ENCODE measurements around the gene WIZ.

The WIZ gene

GRCh38 chr19:15467734-15468214 lies 18.0 kb upstream of the WIZ start:
- DNase-seq (ENCODE audit: low read depth): no peak

- no peak for DNase-seq (ENCODE audit: low read depth)
Measured at GRCh38 chr19:15466851-15467733, 17.3 kb upstream of the WIZ start.

- no peak for DNase-seq (ENCODE audit: low read depth)
Measured at GRCh38 chr19:15464394-15465385, 14.9 kb upstream of the WIZ start, which contains the start of gene RASAL3. RASAL3 (minus strand) TSS chr19:15464544; CDS start chr19:15464358, 186 bp downstream.

DNA sequence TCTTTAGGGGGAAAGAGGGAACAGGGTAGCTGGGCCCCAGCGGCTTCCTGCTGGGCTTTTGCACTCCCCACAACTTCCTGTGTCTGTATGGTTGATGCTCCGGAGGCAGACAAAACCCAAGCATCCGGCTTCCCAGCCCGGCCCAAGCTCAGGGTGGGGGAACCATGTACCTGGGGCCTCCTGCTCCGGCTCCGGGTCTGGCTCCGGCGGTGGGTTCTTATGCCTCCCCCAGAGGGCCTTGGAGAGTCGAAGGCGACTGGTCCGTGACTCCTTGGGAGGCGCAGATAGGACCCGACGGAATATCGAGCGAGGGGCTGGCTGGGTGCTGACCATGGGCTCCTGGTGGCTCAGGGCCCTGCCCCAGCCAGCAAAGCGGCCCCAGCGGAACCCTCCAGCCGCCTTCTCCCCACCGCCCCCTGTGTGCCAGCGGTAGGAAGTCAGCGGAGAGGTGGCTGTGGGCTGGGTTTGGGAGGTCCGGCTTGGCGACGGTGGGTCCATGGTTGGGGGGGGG lies 14.2 kb upstream of the WIZ start:
- DNase-seq (ENCODE audit: low read depth): no peak

DNA sequence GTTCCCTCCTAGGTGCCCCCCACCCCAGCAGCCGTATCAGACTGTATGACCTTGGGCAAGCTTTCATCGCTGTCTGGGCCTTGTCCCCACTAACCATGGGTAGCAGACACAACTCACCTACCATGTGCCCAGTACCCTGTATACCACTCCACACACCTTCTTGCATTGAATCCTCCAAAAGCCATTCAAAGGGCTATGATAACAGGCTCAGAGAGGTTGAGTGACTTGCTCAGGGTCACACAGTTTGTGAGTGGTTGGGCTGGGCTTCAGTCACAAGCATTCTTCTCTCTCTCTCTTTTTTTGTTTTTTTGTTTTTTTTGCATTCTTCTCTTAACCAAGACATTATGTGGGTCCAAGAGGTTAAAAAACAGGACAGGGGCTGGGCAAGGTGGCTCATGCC lies 11.9 kb upstream of the WIZ start:
- DNase-seq (ENCODE audit: low read depth): no peak

DNA sequence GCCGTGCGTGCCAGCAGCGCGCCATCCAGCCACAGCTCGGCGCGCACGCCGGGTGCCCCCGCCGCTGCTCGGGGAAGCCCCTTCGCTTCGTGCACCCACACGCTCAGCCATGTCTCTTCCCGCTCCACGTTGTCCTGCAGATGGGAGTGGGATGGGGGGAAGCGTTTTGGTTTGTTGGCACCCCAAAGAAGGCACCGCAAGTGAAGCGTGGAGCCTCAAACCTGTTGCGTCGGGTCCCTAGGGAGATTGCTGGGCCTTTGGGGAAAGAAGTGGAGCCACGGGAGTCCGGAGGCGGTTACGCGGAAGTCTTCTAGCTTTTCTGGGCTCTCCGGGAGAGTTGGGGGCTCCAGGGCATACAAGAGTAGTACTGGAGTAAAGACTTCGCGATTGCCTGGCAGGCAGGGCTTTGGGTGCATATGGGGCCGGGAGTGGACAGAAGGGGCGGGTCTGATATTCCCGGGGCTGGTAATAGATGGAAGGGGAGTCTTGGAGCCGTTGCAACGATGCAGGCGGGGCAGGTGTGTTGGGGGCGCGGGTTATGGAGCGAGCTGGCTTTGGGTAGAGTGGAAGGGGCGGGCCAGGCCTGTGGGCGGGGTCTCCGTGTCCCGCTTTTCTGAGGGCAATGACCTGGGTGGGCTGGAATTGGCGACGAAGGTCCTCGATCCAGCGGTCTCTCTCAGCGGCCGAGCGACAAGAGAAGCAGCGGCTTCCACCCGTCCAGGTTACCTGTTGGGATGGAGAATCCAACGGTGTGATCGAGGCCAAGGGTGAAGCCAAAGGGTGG lies 8.1 kb upstream of the WIZ start:
- DNase-seq (ENCODE audit: low read depth): no peak

- DNase-seq (ENCODE audit: low read depth): no peak
Measured at GRCh38 chr19:15456871-15457700, 7.3 kb upstream of the WIZ start.

DNA sequence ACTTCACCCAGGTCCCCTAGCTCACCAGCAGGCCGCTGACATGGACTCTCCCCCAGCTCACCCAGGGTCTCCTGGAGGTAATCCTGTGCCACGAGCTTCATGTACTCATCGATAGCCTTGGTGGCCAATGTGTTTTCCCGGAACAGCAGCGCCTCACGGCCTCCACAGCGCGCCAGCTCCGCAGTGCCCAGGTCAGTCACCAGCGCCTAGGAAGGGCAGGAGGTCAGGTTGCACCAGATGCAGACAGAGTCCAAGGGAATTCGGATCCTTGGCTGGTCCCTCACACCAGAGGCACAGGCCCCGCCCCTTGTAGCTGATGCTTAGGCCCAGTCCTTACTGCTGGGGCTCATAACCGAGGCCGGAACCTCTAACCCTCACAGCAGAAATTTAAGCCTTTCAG lies 6.7 kb upstream of the WIZ start:
- no peak for DNase-seq (ENCODE audit: low read depth)

GRCh38 chr19:15455996-15456395 lies 6.2 kb upstream of the WIZ start:
- DNase-seq (ENCODE audit: low read depth): no peak

- DNase-seq (ENCODE audit: low read depth): no peak
Measured at GRCh38 chr19:15453906-15454860, 4.4 kb upstream of the WIZ start.

DNA sequence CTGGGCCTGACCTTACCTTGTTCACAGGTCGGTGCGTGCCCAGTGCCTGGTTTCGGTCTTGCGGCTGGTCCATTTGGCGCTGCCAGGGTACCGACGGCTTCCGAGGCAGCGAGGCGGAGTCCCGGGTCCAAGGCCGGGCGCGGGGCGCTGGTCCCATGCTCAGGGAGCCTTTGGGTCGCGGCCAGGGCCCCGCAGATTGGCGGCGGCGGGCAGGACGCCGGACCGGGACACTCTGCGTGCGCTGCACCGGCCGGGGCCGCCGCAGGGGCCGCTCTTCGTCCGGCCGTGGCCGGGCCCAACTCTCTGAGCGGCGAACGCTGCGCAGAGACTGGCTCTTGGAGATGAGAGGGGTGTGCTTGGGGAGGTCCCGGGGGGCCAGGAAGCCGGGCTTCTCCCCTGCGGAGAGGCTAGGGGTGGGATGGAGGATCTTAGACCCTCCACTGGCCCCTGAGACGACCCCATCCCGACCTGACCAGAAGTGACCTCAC lies 3.4 kb upstream of the WIZ start:
- DNase-seq (ENCODE audit: low read depth): no peak

GRCh38 chr19:15452111-15453047 lies 2.6 kb upstream of the WIZ start:
- peak; percentile 54 for DNase-seq (ENCODE audit: low read depth)

DNA sequence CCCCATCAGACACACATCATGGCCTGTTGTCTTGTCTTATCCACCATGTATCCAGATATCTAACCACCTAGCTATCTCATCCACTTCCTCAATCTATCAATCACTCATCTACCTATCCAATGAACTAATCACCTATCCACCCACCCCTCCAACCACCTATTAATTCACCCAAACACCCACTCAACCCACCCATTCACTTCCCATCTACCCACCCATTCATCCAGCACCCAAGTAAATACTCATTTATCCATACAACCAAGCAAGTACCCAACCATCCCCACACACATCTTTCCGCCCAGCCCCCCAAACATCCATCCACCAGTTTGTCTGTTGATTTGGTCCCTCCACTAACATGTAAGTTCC lies 753 bp upstream of the WIZ start:
- no peak for DNase-seq (ENCODE audit: low read depth)

DNA sequence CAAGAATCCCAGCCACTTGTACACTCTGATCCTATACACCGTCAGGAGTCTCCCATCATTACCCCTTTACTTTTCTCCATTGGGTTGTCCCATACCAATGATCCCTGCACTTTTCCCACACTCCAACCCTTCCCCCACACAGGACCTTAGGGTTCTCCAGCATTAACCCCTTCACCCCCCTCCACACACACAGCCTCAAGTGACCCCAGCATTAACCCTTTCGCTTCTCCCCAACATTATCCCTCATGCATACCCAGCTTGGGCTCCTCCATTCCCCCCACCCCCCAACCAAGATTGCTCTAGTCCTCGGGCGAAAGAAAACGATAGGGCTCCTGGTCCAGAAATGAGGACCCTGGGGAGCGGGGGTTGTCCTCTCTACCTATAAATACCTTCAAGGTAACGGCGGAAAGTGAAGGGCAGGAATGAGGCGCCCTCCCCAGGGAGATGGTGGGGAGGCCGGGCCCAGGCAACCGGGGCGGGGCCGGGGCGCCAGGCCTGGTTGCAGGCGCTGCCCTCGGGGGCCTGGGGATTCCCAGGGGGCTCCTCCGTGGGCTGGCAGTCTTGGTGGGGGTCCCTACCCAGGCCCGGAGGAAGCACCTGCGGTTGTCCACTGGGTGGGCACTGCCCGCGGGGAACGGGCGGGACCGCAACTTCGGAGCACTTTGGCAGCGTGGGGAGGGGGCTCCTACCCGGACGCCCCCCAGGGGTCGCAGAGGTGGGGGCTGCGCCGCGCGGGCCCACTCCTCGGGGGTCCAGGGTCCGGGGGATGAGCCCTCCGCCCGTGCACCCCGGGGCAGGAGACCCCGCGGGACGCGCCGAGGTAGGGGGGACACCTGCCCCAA lies 757 bp downstream of the WIZ start:
- no peak for DNase-seq (ENCODE audit: low read depth)

DNA sequence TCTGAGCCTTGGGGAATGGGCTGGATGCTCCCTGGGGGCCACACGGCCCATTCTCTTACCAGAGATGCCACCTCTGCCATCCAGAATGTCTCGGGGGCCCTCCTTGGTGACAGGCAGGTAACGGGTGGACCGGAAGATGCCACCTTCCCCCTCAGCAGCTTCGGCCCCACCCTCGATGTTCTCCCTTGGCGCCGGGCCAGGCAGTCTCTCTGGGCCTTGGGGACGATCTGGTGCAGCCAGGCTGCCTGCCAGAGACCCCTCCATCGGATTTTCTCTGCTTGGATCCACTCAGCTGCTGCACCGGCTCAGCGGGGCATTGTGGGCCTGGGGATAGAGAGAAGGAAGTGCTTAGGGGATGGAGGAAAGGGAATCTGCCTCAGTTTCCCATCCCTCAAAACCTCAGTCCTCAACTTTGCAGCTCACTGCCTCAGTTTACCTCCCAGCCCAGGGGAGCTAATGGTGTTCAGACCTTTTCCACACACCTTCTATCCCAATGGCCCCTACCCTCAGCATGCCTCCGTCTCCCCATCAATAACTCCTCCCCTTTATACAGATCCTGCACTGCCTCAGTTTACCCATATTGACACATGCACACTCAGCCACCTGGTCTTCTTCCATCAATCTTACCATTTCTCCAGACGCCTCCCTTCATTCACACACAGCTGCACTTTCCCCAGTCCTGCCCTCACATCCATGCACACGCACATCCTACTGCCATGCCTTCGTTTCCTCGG lies 1.5 kb downstream of the WIZ start:
- DNase-seq (ENCODE audit: low read depth): no peak

- DNase-seq (ENCODE audit: low read depth): no peak
Measured at GRCh38 chr19:15447057-15447456, 2.7 kb downstream of the WIZ start.

All from stromal cell of bone marrow (primary cell).